Measurements from ENCODE around the gene NRF1. TPM values are rescaled to one million over a fixed set of nuclear protein-coding genes. Genes with fewer than 3 reads are reported as not detected.

NRF1 gene
- 12.0 and 17.6 TPM in 2 replicates for total RNA-seq

GRCh38 chr7:129611246-129612111 is at the start of gene NRF1:
TSS of gene NRF1 (plus strand) at chr7:129611720. CDS start at chr7:129657352, 45,632 bp downstream.

Other genes with a start within 250 kb of the NRF1 start
- 8.7 and 14.8 TPM in 2 replicates for gene STRIP2, start 177.3 kb upstream of the NRF1 start, total RNA-seq
- gene SMKR1, start 109.2 kb upstream of the NRF1 start, total RNA-seq = 0.25 and 0.44 TPM in 2 replicates